GM12875 (cell line): ENCODE measurements around the gene SRP68.
"Not testable (repeated sequence)": the region's sequence is repeated elsewhere in the genome, so short reads cannot be mapped to it uniquely, and the experiment has no call there.

Source experiments
- H3K4me3 ChIP-seq: one replicate; pipeline ENCODE4 v1.5.1; 2011; ENCODE audit warnings: low read depth, low read length, control low read depth
- TF ChIP-seq, protein P1 (sequence below): IDR thresholded peaks from 2 replicates; pipeline ENCODE4 v1.5.1; 2011; ENCODE audit warnings: low read depth, mild to moderate bottlenecking, control low read depth, inconsistent platforms, low read length, moderate library complexity, borderline replicate concordance; ENCODE audit not compliant: insufficient read depth

SRP68 gene

DNA sequence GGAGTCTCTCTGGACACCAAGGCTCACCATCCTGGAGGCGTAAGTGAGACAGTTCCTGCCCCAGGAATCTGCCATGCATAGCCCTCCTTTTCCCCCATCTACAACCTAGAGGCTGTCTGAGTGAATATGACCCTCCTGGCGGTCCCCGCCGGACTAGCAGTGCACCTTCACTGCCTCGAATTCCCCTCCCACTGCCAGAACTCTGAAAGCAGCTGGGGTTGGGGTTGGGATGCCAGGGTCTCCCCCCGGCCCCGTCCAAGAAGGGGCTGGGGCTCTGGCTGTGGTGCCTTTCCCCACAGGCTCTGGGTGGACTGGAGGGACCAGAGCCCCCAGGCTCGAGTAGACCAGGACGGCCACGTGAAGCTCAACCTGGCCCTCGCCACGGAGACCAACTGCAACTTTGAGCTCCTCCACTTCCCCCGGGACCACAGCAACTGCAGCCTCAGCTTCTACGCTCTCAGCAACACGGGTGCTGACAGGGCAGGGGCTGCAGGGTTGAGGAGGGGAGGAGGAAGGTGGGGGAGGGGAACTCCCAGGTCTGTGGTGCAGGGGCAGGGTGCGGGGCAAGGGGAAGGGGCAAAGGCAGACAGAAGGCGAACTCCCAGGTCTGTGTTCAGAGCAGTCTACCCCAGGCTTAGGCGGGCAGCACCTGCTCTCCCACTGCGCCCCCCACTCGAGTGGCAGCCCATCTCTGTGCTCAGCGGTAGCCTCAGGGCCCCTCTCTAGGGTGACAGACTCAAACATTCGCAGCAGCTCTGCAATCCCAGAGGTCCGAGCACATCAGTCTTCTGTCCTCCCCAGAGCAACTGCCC, 7.8 kb upstream of the SRP68 start:
- no peak overlapping the region for H3K4me3 ChIP-seq
- TF ChIP-seq, protein P1, sequence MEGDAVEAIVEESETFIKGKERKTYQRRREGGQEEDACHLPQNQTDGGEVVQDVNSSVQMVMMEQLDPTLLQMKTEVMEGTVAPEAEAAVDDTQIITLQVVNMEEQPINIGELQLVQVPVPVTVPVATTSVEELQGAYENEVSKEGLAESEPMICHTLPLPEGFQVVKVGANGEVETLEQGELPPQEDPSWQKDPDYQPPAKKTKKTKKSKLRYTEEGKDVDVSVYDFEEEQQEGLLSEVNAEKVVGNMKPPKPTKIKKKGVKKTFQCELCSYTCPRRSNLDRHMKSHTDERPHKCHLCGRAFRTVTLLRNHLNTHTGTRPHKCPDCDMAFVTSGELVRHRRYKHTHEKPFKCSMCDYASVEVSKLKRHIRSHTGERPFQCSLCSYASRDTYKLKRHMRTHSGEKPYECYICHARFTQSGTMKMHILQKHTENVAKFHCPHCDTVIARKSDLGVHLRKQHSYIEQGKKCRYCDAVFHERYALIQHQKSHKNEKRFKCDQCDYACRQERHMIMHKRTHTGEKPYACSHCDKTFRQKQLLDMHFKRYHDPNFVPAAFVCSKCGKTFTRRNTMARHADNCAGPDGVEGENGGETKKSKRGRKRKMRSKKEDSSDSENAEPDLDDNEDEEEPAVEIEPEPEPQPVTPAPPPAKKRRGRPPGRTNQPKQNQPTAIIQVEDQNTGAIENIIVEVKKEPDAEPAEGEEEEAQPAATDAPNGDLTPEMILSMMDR, result no peak

- TF ChIP-seq, protein P1, result no peak
- no peak overlapping the region for H3K4me3 ChIP-seq
Observed at GRCh38 chr17:76079535-76079955, 7.2 kb upstream of the SRP68 start.

GRCh38 chr17:76078860-76079534, 6.7 kb upstream of the SRP68 start, which contains the start of gene ZACN:
Gene ZACN, plus strand, starts transcription at chr17:76079182. Its CDS starts 83 bp downstream, at chr17:76079265.
- TF ChIP-seq, protein P1, result no peak
- H3K4me3 ChIP-seq, result no peak within 1 kb of the TSS

DNA sequence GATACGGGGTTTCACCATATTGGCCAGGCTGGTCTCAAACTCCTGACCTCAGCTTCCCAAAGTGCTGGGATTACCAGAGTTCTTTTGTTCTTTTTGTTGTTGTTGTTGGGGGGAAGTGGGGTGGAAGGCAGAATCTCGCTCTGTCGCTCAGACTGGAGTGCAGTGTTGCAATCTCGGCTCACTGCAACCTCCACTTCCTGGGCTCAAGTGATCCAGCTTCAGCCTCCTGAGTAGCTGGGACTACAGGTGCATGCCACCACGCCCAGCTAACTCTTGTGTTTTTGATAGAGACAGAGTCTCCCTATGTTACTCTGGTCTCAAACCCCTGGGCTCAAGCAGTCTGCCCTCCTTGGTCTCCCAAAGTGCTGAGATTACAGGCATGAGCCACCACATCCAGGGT, 6.1 kb upstream of the SRP68 start:
- not testable (repeated sequence) for H3K4me3 ChIP-seq

DNA sequence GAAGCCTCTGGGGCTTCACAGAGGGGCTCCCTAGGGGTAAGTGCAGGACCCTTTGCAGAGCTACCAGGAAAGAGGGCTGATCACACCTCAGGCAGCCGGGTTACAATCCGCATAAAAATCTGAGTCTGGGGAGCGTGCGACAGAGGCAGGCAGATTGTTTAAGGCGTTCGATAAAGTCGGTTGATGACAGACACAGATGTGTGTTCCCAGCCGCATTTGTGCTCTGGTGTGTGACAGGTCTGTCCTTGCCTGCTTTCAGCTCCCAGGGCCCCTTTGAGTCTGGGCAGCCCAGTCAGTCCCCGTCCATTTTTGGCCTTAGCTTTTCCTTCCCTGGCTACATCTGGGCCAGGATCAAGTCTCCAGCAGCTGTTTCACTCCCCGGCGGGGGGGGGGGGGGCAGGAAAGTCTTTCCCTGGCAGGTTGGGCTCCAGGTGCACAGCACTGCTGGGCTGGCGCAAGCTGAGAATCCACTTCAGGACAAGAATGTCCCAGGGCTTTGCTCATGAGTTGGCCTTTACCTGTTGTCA, 5.3 kb upstream of the SRP68 start:
- TF ChIP-seq, protein P1, result no peak
- no peak overlapping the region for H3K4me3 ChIP-seq

DNA sequence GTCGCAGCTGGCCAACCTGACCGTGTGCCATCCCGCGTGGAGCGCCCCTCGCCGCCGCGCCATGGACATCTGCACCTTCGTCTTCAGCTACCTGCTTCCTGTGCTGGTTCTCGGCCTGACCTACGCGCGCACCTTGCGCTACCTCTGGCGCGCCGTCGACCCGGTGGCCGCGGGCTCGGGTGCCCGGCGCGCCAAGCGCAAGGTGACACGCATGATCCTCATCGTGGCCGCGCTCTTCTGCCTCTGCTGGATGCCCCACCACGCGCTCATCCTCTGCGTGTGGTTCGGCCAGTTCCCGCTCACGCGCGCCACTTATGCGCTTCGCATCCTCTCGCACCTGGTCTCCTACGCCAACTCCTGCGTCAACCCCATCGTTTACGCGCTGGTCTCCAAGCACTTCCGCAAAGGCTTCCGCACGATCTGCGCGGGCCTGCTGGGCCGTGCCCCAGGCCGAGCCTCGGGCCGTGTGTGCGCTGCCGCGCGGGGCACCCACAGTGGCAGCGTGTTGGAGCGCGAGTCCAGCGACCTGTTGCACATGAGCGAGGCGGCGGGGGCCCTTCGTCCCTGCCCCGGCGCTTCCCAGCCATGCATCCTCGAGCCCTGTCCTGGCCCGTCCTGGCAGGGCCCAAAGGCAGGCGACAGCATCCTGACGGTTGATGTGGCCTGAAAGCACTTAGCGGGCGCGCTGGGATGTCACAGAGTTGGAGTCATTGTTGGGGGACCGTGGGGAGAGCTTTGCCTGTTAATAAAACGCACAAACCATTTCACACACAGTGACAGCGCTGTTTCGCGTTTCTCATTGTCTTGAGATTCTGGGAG, 4.7 kb upstream of the SRP68 start:
- no peak overlapping the region for H3K4me3 ChIP-seq
- TF ChIP-seq, protein P1, result no peak

GRCh38 chr17:76076146-76076764, 3.9 kb upstream of the SRP68 start:
- H3K4me3 ChIP-seq, result no peak overlapping the region
- TF ChIP-seq, protein P1, result no peak
